A549 (cell line): ENCODE data around the gene PTPRE. TPM values are rescaled to one million over a fixed set of nuclear protein-coding genes. Genes with fewer than 3 reads are reported as not detected.

Experiments
- ATAC-seq, 2 experiments: fragments of 200-7000 bp in 1 of 2; fragments of >200 bp in 1 of 2; cut with Nextera tagmentation in 1 of 2; cut with Tn5 transposase in 1 of 2; 3 replicates each; pipeline versions ENCODE4 v1.8.0 to v1.9.1; 2018 to 2020; ENCODE audit warnings: mild to moderate bottlenecking in 1 of 2, moderate library complexity in 1 of 2
- CTCF ChIA-PET: fragments of 300-600 bp; sonication (Branson Sonifier 250); formaldehyde crosslinking; extraction: SDS; loops from one replicate; lab custom pipeline; 2021; ENCODE audit warnings: antibody characterized with exemption, inconsistent platforms; lab: Yijun Ruan, JAX
- POLR2A ChIA-PET: fragments of 350-600 bp; formaldehyde crosslinking; extraction: SDS; loops from one replicate; lab custom pipeline; 2021; ENCODE audit warnings: antibody characterized with exemption, inconsistent platforms; lab: Yijun Ruan, JAX
- DNase-seq, 2 experiments: peaks; one replicate each; pipeline versions ENCODE4 v3.0.0 to v3.0.0-alpha.2; 2011 to 2016; ENCODE audit warnings: low read depth in 1 of 2, low spot score in 1 of 2
- FAIRE-seq: peaks from 2 replicates; lab custom pipeline; 2011; peaks lifted over from hg19 to GRCh38; lab: Jason Lieb, UNC
- H3K27ac ChIP-seq, 2 experiments: fragments of >200 bp; sonication (Bioruptor Twin); formaldehyde crosslinking; 3 replicates each; pipeline ENCODE4 v1.5.1; 2016 to 2017
- H3K4me1 ChIP-seq: fragments of >200 bp; sonication (Bioruptor Twin); formaldehyde crosslinking; 3 replicates; pipeline ENCODE4 v1.6.1; 2016
- H3K4me2 ChIP-seq: fragments of >200 bp; sonication (Bioruptor Twin); formaldehyde crosslinking; 3 replicates; pipeline ENCODE4 v1.6.1; 2016
- H3K4me3 ChIP-seq: fragments of >200 bp; sonication (Bioruptor Twin); formaldehyde crosslinking; 3 replicates; pipeline ENCODE4 v1.5.1; 2016
- H3K9me3 ChIP-seq: fragments of >200 bp; sonication (Bioruptor Twin); formaldehyde crosslinking; 3 replicates; pipeline ENCODE4 v1.6.1; 2016
- ATOH8 ChIP-seq: fragments of 250-450 bp; sonication (Bioruptor Pico); IDR thresholded peaks from 2 replicates; pipeline ENCODE4 v1.5.0; 2020; ENCODE audit warnings: low read depth, mild to moderate bottlenecking, moderate library complexity
- CEBPB ChIP-seq, 2 experiments: fragments of >200 bp in 1 of 2; sonication (Bioruptor Twin) in 1 of 2; formaldehyde crosslinking in 1 of 2; IDR thresholded peaks; 2 replicates each; pipeline ENCODE4 v1.6.1; 2012 to 2016
- CHD4 ChIP-seq: fragments of 200-600 bp; sonication (generic); IDR thresholded peaks from 2 replicates; pipeline ENCODE4 v1.6.1; 2016; ENCODE audit warnings: antibody characterized with exemption, mild to moderate bottlenecking, borderline replicate concordance
- E2F6 ChIP-seq: IDR thresholded peaks from 2 replicates; pipeline ENCODE4 v1.6.1; 2012; ENCODE audit warnings: low read depth, borderline replicate concordance
- EHF ChIP-seq: fragments of 250-450 bp; sonication (Bioruptor Pico); IDR thresholded peaks from 2 replicates; pipeline ENCODE4 v1.5.0; 2020; ENCODE audit warnings: mild to moderate bottlenecking
- FOSL2 ChIP-seq, 2 experiments: fragments of 450-650 bp in 1 of 2; fragments of >200 bp in 1 of 2; sonication (Bioruptor Twin) in 1 of 2; formaldehyde crosslinking; IDR thresholded peaks; 2 replicates each; pipeline versions ENCODE4 v1.5.0 to v1.6.1; 2016 to 2020; ENCODE audit warnings: mild to moderate bottlenecking in 1 of 2, moderate library complexity in 1 of 2
- GATA3 ChIP-seq: IDR thresholded peaks from 2 replicates; pipeline ENCODE4 v1.6.1; 2012; ENCODE audit warnings: borderline replicate concordance
- HEYL ChIP-seq: fragments of 250-450 bp; sonication (Bioruptor Pico); IDR thresholded peaks from 2 replicates; pipeline ENCODE4 v1.8.0; 2021; ENCODE audit warnings: mild to moderate bottlenecking, moderate library complexity
- HOXB5 ChIP-seq: fragments of 250-450 bp; sonication (Bioruptor Pico); IDR thresholded peaks from 2 replicates; pipeline ENCODE4 v1.5.0; 2020; ENCODE audit warnings: mild to moderate bottlenecking, moderate library complexity
- KDM1A ChIP-seq: fragments of 200-600 bp; sonication (generic); IDR thresholded peaks from 2 replicates; pipeline ENCODE4 v1.6.1; 2016; ENCODE audit warnings: low read depth, mild to moderate bottlenecking
- MAFK ChIP-seq: fragments of 450-650 bp; IDR thresholded peaks from 2 replicates; pipeline ENCODE4 v1.6.1; 2014; ENCODE audit not compliant: partially characterized antibody
- MAX ChIP-seq: IDR thresholded peaks from 2 replicates; pipeline ENCODE4 v1.6.1; 2012
- NPAS2 ChIP-seq: fragments of 250-450 bp; sonication (Bioruptor Pico); IDR thresholded peaks from 2 replicates; pipeline ENCODE4 v1.8.0; 2022; ENCODE audit warnings: mild to moderate bottlenecking, moderate library complexity, borderline replicate concordance
- RAD21 ChIP-seq, 2 experiments: fragments of >200 bp in 1 of 2; sonication (Bioruptor Twin) in 1 of 2; formaldehyde crosslinking in 1 of 2; IDR thresholded peaks in 1 of 2; conservative IDR thresholded peaks in 1 of 2; 2 replicates in 1 of 2; 3 replicates in 1 of 2; pipeline ENCODE4 v1.6.1; 2012 to 2018; ENCODE audit warnings: inconsistent platforms in 1 of 2
- TFCP2L1 ChIP-seq: fragments of 250-450 bp; sonication (Bioruptor Pico); IDR thresholded peaks from 2 replicates; pipeline ENCODE4 v1.5.0; 2021; ENCODE audit warnings: mild to moderate bottlenecking
- ZFP36 ChIP-seq: fragments of 450-650 bp; IDR thresholded peaks from 2 replicates; pipeline ENCODE4 v1.6.1; 2014; ENCODE audit warnings: borderline replicate concordance; ENCODE audit not compliant: partially characterized antibody
- WGBS: methylation state at CpG from one replicate; pipeline ENCODE4 v1.1.6; 2017; ENCODE audit errors: missing lambda C conversion rate; 5-methylcytosine and 5-hydroxymethylcytosine counted together
- polyA plus RNA-seq, 4 experiments: library from polyadenylated mRNA; depleted of rRNA in 3 of 4; stranded (reverse); fragments of >200 nt; fragmentation: RNase III in 1 of 4; extraction: RNeasy Plus Mini Kit Qiagen cat#74134 plus additional on column Dnase treatment in 1 of 4; gene quantifications; 2 replicates in 3 of 4; 3 replicates in 1 of 4; pipeline ENCODE4 v1.2.3, GENCODE V29; 2011 to 2017
- TF ChIP-seq, protein P1 (sequence below): fragments of 250-450 bp; sonication (Bioruptor Pico); IDR thresholded peaks from 2 replicates; pipeline ENCODE4 v1.5.0; 2021; ENCODE audit warnings: mild to moderate bottlenecking, moderate library complexity, borderline replicate concordance
- TF ChIP-seq, protein P2 (sequence below): fragments of >200 bp; sonication (Bioruptor Twin); formaldehyde crosslinking; IDR thresholded peaks from 3 replicates; pipeline ENCODE4 v1.6.1; 2016

Gene PTPRE
- polyA plus RNA-seq, 2 of the 4 experiments (the other 2 are of a cell fraction) = 0.31 to 1.5 TPM

- TF ChIP-seq MAX = no peak
- TF ChIP-seq, all 56 proteins: peak for 0
These were observed 122.4 kb downstream of the PTPRE start (continued) for GRCh38 chr10:128029290-128029651.

- no peak overlapping the region for H3K4me2 ChIP-seq
- POLR2A ChIA-PET = no interaction called here
- no peak overlapping the region for H3K27ac ChIP-seq
- TF ChIP-seq MAFK (peak; percentile 74), EHF (CRISPR knock-in tag) (no peak)
- no peak for ATAC-seq
- WGBS = 58% methylated on average over 17 of the region's 17 CpGs
- H3K9me3 ChIP-seq = no peaks in the 10 kb centered on the region
- DNase-seq = no peak
- no peak for FAIRE-seq
- CTCF ChIA-PET = interaction anchor here (1.4 to 1.6 kb wide), 2 partner anchors 19 to 39 kb away, joined by 4 to 6 read pairs; no protein-coding TSS in a partner anchor
- H3K4me1 ChIP-seq = no peaks in the 10 kb centered on the region
- no peak overlapping the region for H3K4me3 ChIP-seq
These were observed 122.9 kb downstream of the PTPRE start for GRCh38 chr10:128029731-128030369.

GRCh38 chr10:128030498-128031072, 123.7 kb downstream of the PTPRE start:
- TF ChIP-seq, protein P1, sequence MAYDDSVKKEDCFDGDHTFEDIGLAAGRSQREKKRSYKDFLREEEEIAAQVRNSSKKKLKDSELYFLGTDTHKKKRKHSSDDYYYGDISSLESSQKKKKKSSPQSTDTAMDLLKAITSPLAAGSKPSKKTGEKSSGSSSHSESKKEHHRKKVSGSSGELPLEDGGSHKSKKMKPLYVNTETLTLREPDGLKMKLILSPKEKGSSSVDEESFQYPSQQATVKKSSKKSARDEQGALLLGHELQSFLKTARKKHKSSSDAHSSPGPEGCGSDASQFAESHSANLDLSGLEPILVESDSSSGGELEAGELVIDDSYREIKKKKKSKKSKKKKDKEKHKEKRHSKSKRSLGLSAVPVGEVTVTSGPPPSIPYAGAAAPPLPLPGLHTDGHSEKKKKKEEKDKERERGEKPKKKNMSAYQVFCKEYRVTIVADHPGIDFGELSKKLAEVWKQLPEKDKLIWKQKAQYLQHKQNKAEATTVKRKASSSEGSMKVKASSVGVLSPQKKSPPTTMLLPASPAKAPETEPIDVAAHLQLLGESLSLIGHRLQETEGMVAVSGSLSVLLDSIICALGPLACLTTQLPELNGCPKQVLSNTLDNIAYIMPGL (CRISPR knock-in tag) = no peak
- TF ChIP-seq HOXB5 (CRISPR knock-in tag) (no peak), CHD4 (no peak), RAD21 (conservative IDR thresholded peaks at IDR 0.05 in 1 of 2, IDR thresholded peaks at IDR 0.05 in 1 of 2) (no peak), TFCP2L1 (CRISPR knock-in tag) (no peak), ZFP36 (no peak), KDM1A (no peak), EHF (CRISPR knock-in tag) (no peak), HEYL (no peak), FOSL2 (IDR thresholded peaks at IDR 0.05) (no peak), FOSL2 (CRISPR knock-in tag; IDR thresholded peaks at IDR 0.05) (no peak), GATA3 (no peak), NPAS2 (CRISPR knock-in tag) (no peak), E2F6 (no peak), CEBPB (IDR thresholded peaks at IDR 0.05) (no peak), ATOH8 (CRISPR knock-in tag) (no peak)
- TF ChIP-seq, protein P2, sequence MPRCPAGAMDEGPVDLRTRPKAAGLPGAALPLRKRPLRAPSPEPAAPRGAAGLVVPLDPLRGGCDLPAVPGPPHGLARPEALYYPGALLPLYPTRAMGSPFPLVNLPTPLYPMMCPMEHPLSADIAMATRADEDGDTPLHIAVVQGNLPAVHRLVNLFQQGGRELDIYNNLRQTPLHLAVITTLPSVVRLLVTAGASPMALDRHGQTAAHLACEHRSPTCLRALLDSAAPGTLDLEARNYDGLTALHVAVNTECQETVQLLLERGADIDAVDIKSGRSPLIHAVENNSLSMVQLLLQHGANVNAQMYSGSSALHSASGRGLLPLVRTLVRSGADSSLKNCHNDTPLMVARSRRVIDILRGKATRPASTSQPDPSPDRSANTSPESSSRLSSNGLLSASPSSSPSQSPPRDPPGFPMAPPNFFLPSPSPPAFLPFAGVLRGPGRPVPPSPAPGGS = no peak
- Histone ChIP-seq H3K4me1 (no peaks in the 10 kb centered on the region), H3K27ac (no peak overlapping the region), H3K9me3 (no peaks in the 10 kb centered on the region), H3K4me2 (no peak overlapping the region), H3K4me3 (no peak overlapping the region)
- no peak for FAIRE-seq
- ChIA-PET POLR2A (no interaction called here), CTCF (no interaction called here)
- WGBS = 70% methylated on average over 13 of the region's 17 CpGs
- no peak for DNase-seq
- ATAC-seq = no peak
